Measurements from ENCODE around the gene PDE6A. TPM values are rescaled to one million over a fixed set of nuclear protein-coding genes. Genes with fewer than 3 reads are reported as not detected.

The PDE6A gene
- total and polyA plus RNA-seq, 2 donors (not counting 3 experiments of a cell fraction or from before 2014, with no cell fraction given): not detected

DNA sequence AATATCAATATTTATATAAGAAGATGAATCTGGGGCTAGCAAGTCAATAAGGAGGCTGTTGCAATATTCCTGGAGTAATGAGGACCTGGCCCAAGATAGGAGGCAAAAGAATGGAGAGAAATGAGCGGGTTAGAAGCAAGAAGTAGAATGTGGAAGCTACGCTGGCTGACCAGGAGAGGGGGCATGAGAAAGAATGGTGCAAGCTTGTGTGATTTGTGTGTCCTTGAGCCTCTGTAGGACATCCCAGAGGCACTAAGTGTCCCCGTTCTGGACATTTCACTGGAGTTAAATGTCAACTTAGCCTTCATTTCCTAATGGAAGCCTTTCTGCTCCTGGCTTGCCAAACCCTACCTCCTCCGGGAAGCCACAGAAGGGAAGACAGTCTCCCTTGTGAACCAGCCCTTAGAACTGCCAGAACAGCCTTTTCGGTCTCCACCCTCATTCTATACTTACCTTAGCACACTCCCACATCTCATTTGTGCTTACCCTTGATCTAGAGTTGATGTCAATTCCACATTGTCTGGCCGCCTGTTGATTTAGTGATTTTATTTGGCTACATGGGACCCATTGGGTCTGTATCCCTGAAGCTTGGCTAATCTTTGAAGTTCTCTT lies 6.7 kb upstream of the PDE6A start:
- no peak overlapping the region for H2AFZ ChIP-seq (ENCODE audit: low read depth, low read length)
- no peaks in the 10 kb centered on the region for H3K36me3 ChIP-seq (ENCODE audit: control insufficient read depth in 2 of 2, extremely low read depth in 1 of 2, insufficient read depth in 2 of 2, low read length in 2 of 2)
- no peaks in the 10 kb centered on the region for H3K79me2 ChIP-seq (ENCODE audit: control insufficient read depth, insufficient read depth, low read length)
- no peak for TF ChIP-seq MYC (IDR thresholded peaks at IDR 0.05; ENCODE audit: low read depth, low read length)
- TF ChIP-seq GATA2 (IDR thresholded peaks at IDR 0.05; ENCODE audit: insufficient read depth, insufficient read length, low read depth, low read length): no peak
- TF ChIP-seq JUN (IDR thresholded peaks at IDR 0.05; ENCODE audit: borderline replicate concordance, insufficient read depth, insufficient read length, low read depth): no peak
- DNase-seq (ENCODE audit: low read depth, low spot score) (no peak), FAIRE-seq (no peak)
- H3K27me3 ChIP-seq (ENCODE audit: control insufficient read depth in 2 of 2, insufficient read depth in 2 of 2, low read length in 2 of 2): no peaks in the 10 kb centered on the region
- no peaks in the 10 kb centered on the region for H3K4me1 ChIP-seq (ENCODE audit: control insufficient read depth, extremely low read depth, insufficient read depth, low read length)
- intact Hi-C loops (cut with micrococcal nuclease): no loop called here
- H4K20me1 ChIP-seq (replicated peaks; ENCODE audit: control insufficient read depth, extremely low read depth, insufficient read depth, low read length): no peaks in the 10 kb centered on the region
- no peaks in the 10 kb centered on the region for H3K9me1 ChIP-seq (replicated peaks; ENCODE audit: control insufficient read depth, extremely low read depth, insufficient read depth, low read length)
- ChIA-PET CTCF (interaction anchor here (0.7 to 1.8 kb wide), 5 partner anchors 8 to 117 kb away, joined by 3 to 5 read pairs (median 3); no protein-coding TSS in a partner anchor), POLR2A (no interaction called here)
- dilution Hi-C loops (cut with MboI; ENCODE audit: extremely low pct_ligation_motif_present, low sequenced_read_pairs): no loop called here
- no peak overlapping the region for H3K9ac ChIP-seq (replicated peaks; ENCODE audit: extremely low read depth, insufficient read depth, low read length)
- no TSS peak for BruUV-seq (replicated peaks)
- no peak overlapping the region for H3K4me2 ChIP-seq (ENCODE audit: insufficient read depth, low read length)
- no peak overlapping the region for H3K27ac ChIP-seq (ENCODE audit: insufficient read depth, low read depth, low read length)
- no peak overlapping the region for H3K4me3 ChIP-seq (replicated peaks in 1 of 3; ENCODE audit: insufficient read depth in 1 of 3, low read depth in 1 of 3, low read length in 3 of 3)
- H3K9me3 ChIP-seq (replicated peaks; ENCODE audit: control insufficient read depth, insufficient read depth, low read length): no peaks in the 10 kb centered on the region

DNA sequence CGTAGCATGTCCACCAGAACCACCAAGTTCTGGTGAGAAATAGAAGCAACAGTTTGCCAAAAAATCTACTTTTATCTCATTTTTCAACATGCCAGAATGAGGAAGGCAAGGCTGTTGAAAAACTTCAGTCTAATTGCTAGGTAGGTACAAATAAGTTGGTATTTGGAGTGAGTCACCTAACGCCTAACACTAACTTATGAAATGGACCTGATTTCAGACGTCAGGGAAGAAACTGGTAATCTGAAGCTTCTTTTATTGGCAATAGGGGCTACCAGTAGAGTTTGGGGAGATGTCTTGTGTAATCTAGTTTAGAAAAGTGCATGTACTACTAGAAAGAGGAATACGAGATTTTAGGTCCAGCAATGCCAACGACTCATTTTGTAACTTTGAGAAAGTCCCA lies 4.4 kb upstream of the PDE6A start:
- no peak overlapping the region for H3K27ac ChIP-seq (ENCODE audit: insufficient read depth, low read depth, low read length)
- CTCF ChIA-PET: interaction anchor here (1.5 kb wide), 4 partner anchors 10 to 96 kb away, joined by 3 to 9 read pairs (median 6); partner anchors contain the start of gene SLC26A2
- no peaks in the 10 kb centered on the region for H4K20me1 ChIP-seq (replicated peaks; ENCODE audit: control insufficient read depth, extremely low read depth, insufficient read depth, low read length)
- H3K9me1 ChIP-seq (replicated peaks; ENCODE audit: control insufficient read depth, extremely low read depth, insufficient read depth, low read length): no peaks in the 10 kb centered on the region
- no peak overlapping the region for H3K4me2 ChIP-seq (ENCODE audit: insufficient read depth, low read length)
- H3K4me3 ChIP-seq (replicated peaks in 1 of 3; ENCODE audit: insufficient read depth in 1 of 3, low read depth in 1 of 3, low read length in 3 of 3): no peak overlapping the region
- H3K4me1 ChIP-seq (ENCODE audit: control insufficient read depth, extremely low read depth, insufficient read depth, low read length): no peaks in the 10 kb centered on the region
- H3K36me3 ChIP-seq (ENCODE audit: control insufficient read depth in 2 of 2, extremely low read depth in 1 of 2, insufficient read depth in 2 of 2, low read length in 2 of 2): no peaks in the 10 kb centered on the region
- no peaks in the 10 kb centered on the region for H3K27me3 ChIP-seq (ENCODE audit: control insufficient read depth in 2 of 2, insufficient read depth in 2 of 2, low read length in 2 of 2)
- no peak for DNase-seq (ENCODE audit: low read depth, low spot score)
- dilution Hi-C loops (cut with MboI; ENCODE audit: extremely low pct_ligation_motif_present, low sequenced_read_pairs) (no loop called here), intact Hi-C loops (cut with micrococcal nuclease) (no loop called here)
- TF ChIP-seq GATA2 (IDR thresholded peaks at IDR 0.05; ENCODE audit: insufficient read depth, insufficient read length, low read depth, low read length): no peak
- TF ChIP-seq, protein P1, sequence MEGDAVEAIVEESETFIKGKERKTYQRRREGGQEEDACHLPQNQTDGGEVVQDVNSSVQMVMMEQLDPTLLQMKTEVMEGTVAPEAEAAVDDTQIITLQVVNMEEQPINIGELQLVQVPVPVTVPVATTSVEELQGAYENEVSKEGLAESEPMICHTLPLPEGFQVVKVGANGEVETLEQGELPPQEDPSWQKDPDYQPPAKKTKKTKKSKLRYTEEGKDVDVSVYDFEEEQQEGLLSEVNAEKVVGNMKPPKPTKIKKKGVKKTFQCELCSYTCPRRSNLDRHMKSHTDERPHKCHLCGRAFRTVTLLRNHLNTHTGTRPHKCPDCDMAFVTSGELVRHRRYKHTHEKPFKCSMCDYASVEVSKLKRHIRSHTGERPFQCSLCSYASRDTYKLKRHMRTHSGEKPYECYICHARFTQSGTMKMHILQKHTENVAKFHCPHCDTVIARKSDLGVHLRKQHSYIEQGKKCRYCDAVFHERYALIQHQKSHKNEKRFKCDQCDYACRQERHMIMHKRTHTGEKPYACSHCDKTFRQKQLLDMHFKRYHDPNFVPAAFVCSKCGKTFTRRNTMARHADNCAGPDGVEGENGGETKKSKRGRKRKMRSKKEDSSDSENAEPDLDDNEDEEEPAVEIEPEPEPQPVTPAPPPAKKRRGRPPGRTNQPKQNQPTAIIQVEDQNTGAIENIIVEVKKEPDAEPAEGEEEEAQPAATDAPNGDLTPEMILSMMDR (IDR thresholded peaks at IDR 0.05; ENCODE audit: extremely low read depth in 1 of 2, insufficient read depth in 1 of 2, low read depth in 1 of 2, low read length in 2 of 2): no peak
- TF ChIP-seq, protein P2, sequence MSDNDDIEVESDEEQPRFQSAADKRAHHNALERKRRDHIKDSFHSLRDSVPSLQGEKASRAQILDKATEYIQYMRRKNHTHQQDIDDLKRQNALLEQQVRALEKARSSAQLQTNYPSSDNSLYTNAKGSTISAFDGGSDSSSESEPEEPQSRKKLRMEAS (IDR thresholded peaks at IDR 0.05; ENCODE audit: insufficient read depth, insufficient read length): no peak
- TF ChIP-seq POLR2AphosphoS5 (IDR thresholded peaks at IDR 0.05; ENCODE audit: insufficient read depth, low read depth, low read length): no peak
- TF ChIP-seq MYC (IDR thresholded peaks at IDR 0.05; ENCODE audit: low read depth, low read length): no peak
- TF ChIP-seq JUN (IDR thresholded peaks at IDR 0.05; ENCODE audit: borderline replicate concordance, insufficient read depth, insufficient read length, low read depth): no peak
- no peak overlapping the region for H3K9ac ChIP-seq (replicated peaks; ENCODE audit: extremely low read depth, insufficient read depth, low read length)
- POLR2A ChIA-PET: no interaction called here
- no peaks in the 10 kb centered on the region for H3K79me2 ChIP-seq (ENCODE audit: control insufficient read depth, insufficient read depth, low read length)
- no TSS peak for BruUV-seq (replicated peaks)
- no peaks in the 10 kb centered on the region for H3K9me3 ChIP-seq (replicated peaks; ENCODE audit: control insufficient read depth, insufficient read depth, low read length)
- no peak for FAIRE-seq
- H2AFZ ChIP-seq (ENCODE audit: low read depth, low read length): no peak overlapping the region
